ENCODE measurements around the gene ARSB.

- TF ChIP-seq CTCF (IDR thresholded peaks at IDR 0.05) (no peak), POLR2A (IDR thresholded peaks at IDR 0.05) (no peak)
Observed at GRCh38 chr5:78795757-78796156, 189.4 kb downstream of the ARSB start.
